B cell (primary cell): ENCODE results near the gene PNRC2. TPM values are rescaled to one million over a fixed set of nuclear protein-coding genes. Genes with fewer than 3 reads are reported as not detected.

Experiments
- polyA plus RNA-seq: library from polyadenylated mRNA; depleted of rRNA; stranded (reverse); fragments of >200 nt; gene quantifications from 2 replicates; pipeline ENCODE4 v1.2.3, GENCODE V29; 2012
- small RNA-seq: library from RNA; depleted of rRNA; stranded (forward); fragments of <200 nt; gene quantifications from one replicate; pipeline ENCODE3, GENCODE V24; 2012; ENCODE audit warnings: low replicate concordance, low read depth; ENCODE audit not compliant: insufficient read length
- total RNA-seq, 2 donors: library from RNA; stranded (reverse); fragments of 120-200 nt in 1 of 2; gene quantifications; 1 replicate in 1 of 2; 2 replicates in 1 of 2; pipeline versions ENCODE4 v1.2.3 to v1.2.4, GENCODE V29; 2013 to 2022

PNRC2 gene
- total and polyA plus RNA-seq, 2 donors (not counting 1 experiment from before 2014, with no cell fraction given), result 89.8 to 174 TPM

Small RNAs within 50 kb of the gene (small RNA-seq; reads per million reads assigned to genes)
- not detected for gene MIR378F

Other genes with a start within 250 kb of the PNRC2 start
- 53.0 and 56.6 TPM in 2 replicates for gene ELOA, start 216.4 kb upstream of the PNRC2 start, total RNA-seq
- gene ELOA, start 216.4 kb upstream of the PNRC2 start, polyA plus RNA-seq, result 12.9 and 17.6 TPM in 2 replicates
- 56.7 and 62.2 TPM in 2 replicates for gene PITHD1, start 181.4 kb upstream of the PNRC2 start, total RNA-seq
- 32.4 and 66.3 TPM in 2 replicates for gene PITHD1, start 181.4 kb upstream of the PNRC2 start, polyA plus RNA-seq
- gene LYPLA2, start 168.7 kb upstream of the PNRC2 start, total RNA-seq, result 50.6 and 52.2 TPM in 2 replicates
- 41.4 and 60.5 TPM in 2 replicates for gene LYPLA2, start 168.7 kb upstream of the PNRC2 start, polyA plus RNA-seq
- 12.1 TPM in 2 replicates for gene GALE, start 159.1 kb upstream of the PNRC2 start, total RNA-seq
- gene GALE, start 159.1 kb upstream of the PNRC2 start, polyA plus RNA-seq, result 8.6 and 9.4 TPM in 2 replicates
- gene HMGCL, start 134.4 kb upstream of the PNRC2 start, total RNA-seq, result 35.9 and 41.2 TPM in 2 replicates
- 13.7 and 18.5 TPM in 2 replicates for gene HMGCL, start 134.4 kb upstream of the PNRC2 start, polyA plus RNA-seq
- 17.4 and 19.3 TPM in 2 replicates for gene FUCA1, start 91.5 kb upstream of the PNRC2 start, total RNA-seq
- 8.0 and 9.7 TPM in 2 replicates for gene FUCA1, start 91.5 kb upstream of the PNRC2 start, polyA plus RNA-seq
- gene CNR2, start 46.5 kb upstream of the PNRC2 start, total RNA-seq, result 45.6 and 47.4 TPM in 2 replicates
- gene CNR2, start 46.5 kb upstream of the PNRC2 start, polyA plus RNA-seq, result 45.5 and 63.4 TPM in 2 replicates
- gene SRSF10, start 20.5 kb downstream of the PNRC2 start, total RNA-seq, result 213 and 223 TPM in 2 replicates
- 98.6 and 231 TPM in 2 replicates for gene SRSF10, start 20.5 kb downstream of the PNRC2 start, polyA plus RNA-seq
- not detected in 2 replicates for gene MYOM3, start 152.3 kb downstream of the PNRC2 start, total RNA-seq
- gene MYOM3, start 152.3 kb downstream of the PNRC2 start, polyA plus RNA-seq, result not detected in 2 replicates
- gene IL22RA1, start 183.3 kb downstream of the PNRC2 start, total RNA-seq, result 0.10 TPM in 1 of 2 replicates, not detected in the other
- gene IL22RA1, start 183.3 kb downstream of the PNRC2 start, polyA plus RNA-seq, result 0.09 and 0.10 TPM in 2 replicates
- 38.0 and 39.7 TPM in 2 replicates for gene IFNLR1, start 227.5 kb downstream of the PNRC2 start, total RNA-seq
- 14.7 and 16.0 TPM in 2 replicates for gene IFNLR1, start 227.5 kb downstream of the PNRC2 start, polyA plus RNA-seq